Measurements from ENCODE around the gene GNG13.

DNA sequence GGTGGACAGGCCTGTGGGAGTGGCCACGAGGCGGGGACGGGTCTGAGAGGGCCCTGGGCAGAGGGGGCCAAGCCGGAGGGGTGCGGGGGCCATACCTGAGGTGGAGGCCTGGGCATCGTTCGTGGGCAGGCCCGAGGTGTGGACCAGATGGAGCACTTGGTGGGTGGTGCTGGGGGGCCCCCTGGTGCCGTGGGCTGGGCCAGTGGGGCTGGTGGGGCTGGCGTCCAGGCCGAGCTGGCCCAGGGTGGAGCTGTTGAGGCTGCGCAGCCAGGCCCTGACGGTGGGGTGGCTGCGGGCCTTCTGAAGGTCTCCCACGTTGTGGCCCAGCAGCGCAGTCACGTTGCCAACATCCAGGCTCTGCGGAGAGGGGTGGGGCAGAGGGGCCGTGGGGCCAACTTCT is 30.6 kb downstream of the GNG13 start:
- TF ChIP-seq POLR2AphosphoS5 (IDR thresholded peaks at IDR 0.05; ENCODE audit: low read depth, low read length) (no peak), CTCF (IDR thresholded peaks at IDR 0.05) (no peak)

Data from Panc1 (cell line).